ENCODE measurements around the gene CDYL.

The CDYL gene

GRCh38 chr6:4962905-4963304 is 186.7 kb downstream of the CDYL start:
- no peak overlapping the region for H3K4me3 ChIP-seq (ENCODE audit: low read depth, low read length)
- in situ Hi-C loops (cut with HindIII; ENCODE audit: low sequenced_read_pairs): no loop called here
- no peak for DNase-seq (ENCODE audit: low read depth)
- no peak for TF ChIP-seq CTCF (IDR thresholded peaks at IDR 0.05; ENCODE audit: low read depth, low read length, missing control alignments)

- in situ Hi-C loops (cut with HindIII; ENCODE audit: low sequenced_read_pairs): no loop called here
- no peak overlapping the region for H3K4me3 ChIP-seq (ENCODE audit: low read depth, low read length)
- DNase-seq (ENCODE audit: low read depth): no peak
- no peak for TF ChIP-seq CTCF (IDR thresholded peaks at IDR 0.05; ENCODE audit: low read depth, low read length, missing control alignments)
Measured at GRCh38 chr6:4964675-4965561, 188.7 kb downstream of the CDYL start.

GRCh38 chr6:4965562-4966389 is 189.6 kb downstream of the CDYL start:
- no peak for TF ChIP-seq CTCF (IDR thresholded peaks at IDR 0.05; ENCODE audit: low read depth, low read length, missing control alignments)
- H3K4me3 ChIP-seq (ENCODE audit: low read depth, low read length): no peak overlapping the region
- no peak for DNase-seq (ENCODE audit: low read depth)
- in situ Hi-C loops (cut with HindIII; ENCODE audit: low sequenced_read_pairs): no loop called here

GRCh38 chr6:4967301-4968030 is 191.3 kb downstream of the CDYL start:
- in situ Hi-C loops (cut with HindIII; ENCODE audit: low sequenced_read_pairs): no loop called here
- DNase-seq (ENCODE audit: low read depth): no peak
- no peak for TF ChIP-seq CTCF (IDR thresholded peaks at IDR 0.05; ENCODE audit: low read depth, low read length, missing control alignments)
- no peak overlapping the region for H3K4me3 ChIP-seq (ENCODE audit: low read depth, low read length)

GRCh38 chr6:4969609-4970285 is 193.5 kb downstream of the CDYL start:
- no peak overlapping the region for H3K4me3 ChIP-seq (ENCODE audit: low read depth, low read length)
- in situ Hi-C loops (cut with HindIII; ENCODE audit: low sequenced_read_pairs): no loop called here
- TF ChIP-seq CTCF (IDR thresholded peaks at IDR 0.05; ENCODE audit: low read depth, low read length, missing control alignments): no peak
- no peak for DNase-seq (ENCODE audit: low read depth)

Data from astrocyte of the cerebellum (primary cell).